Measurements from ENCODE around the gene ZBTB20.

ZBTB20 gene

DNA sequence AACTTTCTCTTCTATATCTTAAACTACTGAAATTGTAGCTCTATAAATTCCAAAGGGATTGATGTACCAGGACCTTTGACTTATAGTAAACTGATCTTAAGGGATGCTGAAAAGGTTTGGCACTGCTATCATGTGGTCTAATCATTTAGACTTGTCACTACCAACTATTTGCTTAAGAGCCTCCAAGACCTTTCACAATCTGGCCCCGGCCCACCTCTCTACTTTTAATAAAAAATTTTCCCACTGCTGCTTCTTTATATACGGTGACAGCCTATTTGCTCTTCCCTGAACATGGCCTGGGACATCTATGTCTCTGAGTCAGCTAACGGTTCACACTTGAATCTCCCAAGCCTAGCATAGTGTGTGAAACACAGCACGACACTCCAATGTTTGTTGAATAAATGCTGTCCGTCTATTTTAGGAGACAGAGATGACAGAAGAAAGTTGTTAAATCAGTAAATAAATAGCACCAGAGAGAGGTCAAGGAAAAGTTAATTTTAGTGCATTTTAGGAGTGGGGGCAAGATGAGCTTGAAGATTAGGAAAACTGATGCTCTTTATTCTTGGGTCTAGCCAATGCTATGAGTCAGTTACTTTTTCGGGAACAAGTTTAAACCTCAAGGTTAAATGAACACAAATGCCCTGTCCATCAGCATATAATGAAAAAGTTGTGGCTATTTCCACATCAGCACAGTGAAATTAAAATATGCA lies 640.3 kb downstream of the ZBTB20 start:
- Histone ChIP-seq H3F3A (ENCODE audit: control insufficient read depth, insufficient read depth) (no peaks in the 10 kb centered on the region), H3K9me2 (replicated peaks; ENCODE audit: control insufficient read depth, low read length) (no peaks in the 10 kb centered on the region), H3K79me2 (ENCODE audit: control insufficient read depth, low read length) (no peaks in the 10 kb centered on the region), H4K20me1 (ENCODE audit: control insufficient read depth, insufficient read depth, low read depth, low read length) (no peaks in the 10 kb centered on the region), H3K4me1 (ENCODE audit: control insufficient read depth, low read length) (no peaks in the 10 kb centered on the region), H3K9me3 (ENCODE audit: control insufficient read depth, insufficient read depth, low read length) (no peaks in the 10 kb centered on the region), H3K36me3 (ENCODE audit: control insufficient read depth, low read length) (no peaks in the 10 kb centered on the region), H3K27me3 (ENCODE audit: control insufficient read depth, low read length) (no peaks in the 10 kb centered on the region), H3K27ac (ENCODE audit: low read depth, low read length) (no peak overlapping the region), H3K4me2 (ENCODE audit: low read length) (no peak overlapping the region), H3K4me3 (ENCODE audit: low read length) (no peak overlapping the region)
- TF ChIP-seq EZH2phosphoT487 (IDR thresholded peaks at IDR 0.05; ENCODE audit: borderline replicate concordance, low read length), result no peak
- TF ChIP-seq, protein P1, sequence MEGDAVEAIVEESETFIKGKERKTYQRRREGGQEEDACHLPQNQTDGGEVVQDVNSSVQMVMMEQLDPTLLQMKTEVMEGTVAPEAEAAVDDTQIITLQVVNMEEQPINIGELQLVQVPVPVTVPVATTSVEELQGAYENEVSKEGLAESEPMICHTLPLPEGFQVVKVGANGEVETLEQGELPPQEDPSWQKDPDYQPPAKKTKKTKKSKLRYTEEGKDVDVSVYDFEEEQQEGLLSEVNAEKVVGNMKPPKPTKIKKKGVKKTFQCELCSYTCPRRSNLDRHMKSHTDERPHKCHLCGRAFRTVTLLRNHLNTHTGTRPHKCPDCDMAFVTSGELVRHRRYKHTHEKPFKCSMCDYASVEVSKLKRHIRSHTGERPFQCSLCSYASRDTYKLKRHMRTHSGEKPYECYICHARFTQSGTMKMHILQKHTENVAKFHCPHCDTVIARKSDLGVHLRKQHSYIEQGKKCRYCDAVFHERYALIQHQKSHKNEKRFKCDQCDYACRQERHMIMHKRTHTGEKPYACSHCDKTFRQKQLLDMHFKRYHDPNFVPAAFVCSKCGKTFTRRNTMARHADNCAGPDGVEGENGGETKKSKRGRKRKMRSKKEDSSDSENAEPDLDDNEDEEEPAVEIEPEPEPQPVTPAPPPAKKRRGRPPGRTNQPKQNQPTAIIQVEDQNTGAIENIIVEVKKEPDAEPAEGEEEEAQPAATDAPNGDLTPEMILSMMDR (IDR thresholded peaks at IDR 0.05; ENCODE audit: low read depth, low read length, poor library complexity, severe bottlenecking), result no peak

DNA sequence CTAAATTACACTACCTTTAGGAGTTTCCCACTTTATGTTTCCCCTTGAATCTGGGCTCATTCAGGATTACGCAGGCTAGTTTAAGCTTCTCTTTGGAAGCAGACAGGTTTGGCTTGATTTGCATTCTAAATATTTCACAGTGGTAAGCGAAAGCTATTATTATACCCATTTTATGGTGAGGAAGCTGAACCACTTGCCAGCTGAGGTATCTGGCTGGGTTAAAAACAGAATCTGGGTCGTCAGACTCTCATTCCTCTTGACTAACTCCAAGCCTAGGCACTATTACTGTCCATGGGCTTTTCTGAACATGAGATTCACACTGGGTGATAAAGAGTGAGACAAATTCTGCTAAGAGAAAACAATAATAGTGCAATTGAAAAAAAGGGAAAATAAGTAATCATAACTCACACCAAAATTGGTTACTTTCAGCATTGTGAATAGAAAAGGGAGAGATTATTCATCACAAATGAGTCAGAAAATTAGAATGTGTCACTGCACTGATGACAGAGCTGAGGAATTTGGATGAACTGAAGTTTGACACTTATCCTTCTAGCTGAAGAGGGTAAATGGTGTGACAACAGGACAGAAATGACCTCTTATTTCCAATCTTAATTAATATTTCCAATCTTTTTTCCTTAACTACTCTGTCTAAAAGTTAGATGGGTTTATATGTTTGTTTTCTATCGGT lies 642.0 kb downstream of the ZBTB20 start:
- Histone ChIP-seq H3K4me1 (ENCODE audit: control insufficient read depth, low read length) (no peaks in the 10 kb centered on the region), H3K36me3 (ENCODE audit: control insufficient read depth, low read length) (no peaks in the 10 kb centered on the region), H3F3A (ENCODE audit: control insufficient read depth, insufficient read depth) (no peaks in the 10 kb centered on the region), H3K27me3 (ENCODE audit: control insufficient read depth, low read length) (no peaks in the 10 kb centered on the region), H4K20me1 (ENCODE audit: control insufficient read depth, insufficient read depth, low read depth, low read length) (no peaks in the 10 kb centered on the region), H3K9me2 (replicated peaks; ENCODE audit: control insufficient read depth, low read length) (no peaks in the 10 kb centered on the region), H3K4me3 (ENCODE audit: low read length) (no peak overlapping the region), H3K4me2 (ENCODE audit: low read length) (no peak overlapping the region), H3K9me3 (ENCODE audit: control insufficient read depth, insufficient read depth, low read length) (no peaks in the 10 kb centered on the region), H3K79me2 (ENCODE audit: control insufficient read depth, low read length) (no peaks in the 10 kb centered on the region), H3K27ac (ENCODE audit: low read depth, low read length) (no peak overlapping the region)
- TF ChIP-seq EZH2phosphoT487 (IDR thresholded peaks at IDR 0.05; ENCODE audit: borderline replicate concordance, low read length), result no peak
- TF ChIP-seq, protein P1 (IDR thresholded peaks at IDR 0.05; ENCODE audit: low read depth, low read length, poor library complexity, severe bottlenecking), result no peak

DNA sequence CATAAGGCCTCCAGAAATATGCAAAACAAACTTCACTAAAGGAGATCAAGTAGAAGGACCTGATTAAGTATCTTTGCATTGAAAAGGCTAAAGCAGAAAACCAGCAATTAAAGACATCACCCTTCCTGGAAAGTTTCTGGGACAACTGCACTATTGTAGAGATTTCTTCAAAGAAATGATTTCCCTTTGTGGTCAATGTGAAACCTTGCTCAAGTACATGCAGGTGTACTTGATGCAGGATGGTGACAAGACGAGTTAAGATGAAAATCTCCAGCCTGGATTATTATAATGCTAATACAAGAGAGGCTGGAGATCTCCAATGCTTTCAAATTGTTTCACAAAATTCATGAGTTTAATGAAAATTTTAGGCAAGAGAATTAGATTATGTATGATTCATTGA lies 644.9 kb downstream of the ZBTB20 start:
- Histone ChIP-seq H3F3A (ENCODE audit: control insufficient read depth, insufficient read depth) (no peaks in the 10 kb centered on the region), H3K4me2 (ENCODE audit: low read length) (no peak overlapping the region), H3K4me1 (ENCODE audit: control insufficient read depth, low read length) (no peaks in the 10 kb centered on the region), H3K9me2 (replicated peaks; ENCODE audit: control insufficient read depth, low read length) (no peaks in the 10 kb centered on the region), H4K20me1 (ENCODE audit: control insufficient read depth, insufficient read depth, low read depth, low read length) (no peaks in the 10 kb centered on the region), H3K79me2 (ENCODE audit: control insufficient read depth, low read length) (no peaks in the 10 kb centered on the region), H3K27ac (ENCODE audit: low read depth, low read length) (no peak overlapping the region), H3K4me3 (ENCODE audit: low read length) (no peak overlapping the region), H3K9me3 (ENCODE audit: control insufficient read depth, insufficient read depth, low read length) (no peaks in the 10 kb centered on the region), H3K36me3 (ENCODE audit: control insufficient read depth, low read length) (no peaks in the 10 kb centered on the region), H3K27me3 (ENCODE audit: control insufficient read depth, low read length) (no peaks in the 10 kb centered on the region)
- TF ChIP-seq, protein P1 (IDR thresholded peaks at IDR 0.05; ENCODE audit: low read depth, low read length, poor library complexity, severe bottlenecking), result no peak
- TF ChIP-seq EZH2phosphoT487 (IDR thresholded peaks at IDR 0.05; ENCODE audit: borderline replicate concordance, low read length), result no peak
